Activated CD8-positive, alpha-beta memory T cell treated with anti-CD3 and anti-CD28 coated beads, Interleukin-2, amount 50 U/mL, for 24 hours (primary cell): ENCODE results near the gene SLC39A11.
"Not testable (repeated sequence)": the region's sequence is repeated elsewhere in the genome, so short reads cannot be mapped to it uniquely, and the experiment has no call there.

ENCODE experiments used
- DNase-seq: peaks from one replicate; pipeline ENCODE4 v3.0.0-alpha.2; 2020; ENCODE audit errors: extremely low read depth

SLC39A11 gene

DNA sequence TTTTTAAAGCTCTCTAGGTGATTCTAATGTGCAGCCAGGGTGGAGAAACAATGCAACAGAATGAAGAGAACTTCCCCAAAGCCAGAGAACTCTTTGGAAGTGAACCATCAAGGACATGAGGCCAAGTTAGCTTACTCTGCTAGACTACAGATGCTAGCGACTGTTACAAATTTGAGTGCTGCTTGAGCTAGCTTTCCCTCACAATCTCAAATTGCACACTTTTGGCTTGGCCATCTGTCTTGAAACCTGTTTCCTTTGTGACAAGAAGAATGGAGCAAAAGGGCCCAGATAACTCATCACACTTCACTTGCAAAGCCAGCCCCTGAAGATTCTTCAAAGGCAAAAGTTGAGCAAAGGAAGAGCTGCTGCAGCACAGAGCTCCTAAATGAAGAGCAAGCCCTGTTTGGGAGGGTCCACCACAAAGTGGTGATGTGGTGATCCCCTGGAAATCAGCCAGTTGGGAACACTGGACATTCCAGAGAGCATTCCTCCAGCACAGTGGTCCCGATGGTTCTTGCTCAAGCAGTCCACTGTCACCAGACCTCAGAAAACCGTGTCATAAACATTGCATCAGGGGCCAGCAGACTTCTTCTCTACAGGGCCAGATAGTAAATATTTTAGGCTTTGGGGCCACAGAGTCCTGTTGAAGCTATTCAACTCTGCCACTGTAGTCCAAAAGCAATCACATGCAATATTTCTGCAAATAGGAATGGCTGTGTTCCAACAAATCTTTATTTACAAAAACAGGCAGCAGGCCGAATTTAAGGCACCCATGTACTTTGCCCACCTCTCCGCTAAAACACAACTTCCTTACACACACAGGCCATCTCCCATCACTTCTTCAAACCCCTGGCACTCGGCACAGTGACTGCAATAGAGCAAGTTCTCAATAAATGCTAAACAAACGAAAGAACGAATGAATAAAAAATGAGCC lies 21.2 kb downstream of the SLC39A11 start:
- no peak for DNase-seq

DNA sequence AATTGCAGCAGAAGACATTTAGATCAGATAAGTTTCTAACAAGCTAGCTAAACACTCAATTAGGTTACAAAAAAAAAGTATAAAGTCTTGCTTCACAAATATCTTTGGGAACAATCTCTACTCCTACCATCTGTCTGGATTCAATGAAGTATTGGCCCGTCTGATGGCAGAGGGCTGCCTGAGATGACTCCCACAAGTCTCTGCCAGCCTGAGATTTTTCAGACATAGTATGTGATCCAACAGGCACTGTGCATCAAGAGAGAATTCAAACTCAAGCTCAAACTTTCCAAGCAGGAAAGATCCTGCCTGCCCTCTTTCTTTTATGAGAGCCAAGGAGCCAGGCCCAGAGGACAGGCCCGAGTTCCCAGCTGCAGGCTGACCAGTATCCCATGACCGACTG lies 22.6 kb downstream of the SLC39A11 start:
- DNase-seq = no peak

DNA sequence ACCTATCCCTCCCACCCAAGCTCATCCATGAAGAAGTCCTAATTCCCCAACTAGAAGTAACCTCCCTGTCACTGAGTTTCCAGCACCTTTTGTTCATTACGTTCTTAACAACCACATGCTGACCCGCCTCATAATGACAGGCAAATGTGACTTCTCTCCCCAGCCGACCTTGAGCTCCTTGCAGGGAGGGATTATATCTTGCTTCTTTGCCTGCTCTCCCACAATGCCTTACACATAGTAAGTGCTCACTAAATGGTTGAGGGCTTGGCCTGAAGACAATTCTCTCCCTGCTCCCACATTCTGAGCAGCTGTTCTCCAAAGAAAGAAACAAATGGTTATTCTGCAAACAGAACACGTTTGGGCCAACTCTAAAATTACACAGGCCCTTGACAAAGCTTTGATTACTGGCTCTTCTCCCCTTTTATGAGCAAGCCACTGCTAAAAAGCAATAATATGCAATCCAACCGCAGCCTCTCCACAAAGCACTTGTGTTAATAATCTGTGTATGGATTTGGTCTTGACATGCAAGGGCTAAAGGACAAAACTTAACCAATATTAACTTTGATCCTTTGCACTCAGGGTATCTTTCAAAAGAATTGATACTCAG lies 23.2 kb downstream of the SLC39A11 start:
- DNase-seq = no peak

DNA sequence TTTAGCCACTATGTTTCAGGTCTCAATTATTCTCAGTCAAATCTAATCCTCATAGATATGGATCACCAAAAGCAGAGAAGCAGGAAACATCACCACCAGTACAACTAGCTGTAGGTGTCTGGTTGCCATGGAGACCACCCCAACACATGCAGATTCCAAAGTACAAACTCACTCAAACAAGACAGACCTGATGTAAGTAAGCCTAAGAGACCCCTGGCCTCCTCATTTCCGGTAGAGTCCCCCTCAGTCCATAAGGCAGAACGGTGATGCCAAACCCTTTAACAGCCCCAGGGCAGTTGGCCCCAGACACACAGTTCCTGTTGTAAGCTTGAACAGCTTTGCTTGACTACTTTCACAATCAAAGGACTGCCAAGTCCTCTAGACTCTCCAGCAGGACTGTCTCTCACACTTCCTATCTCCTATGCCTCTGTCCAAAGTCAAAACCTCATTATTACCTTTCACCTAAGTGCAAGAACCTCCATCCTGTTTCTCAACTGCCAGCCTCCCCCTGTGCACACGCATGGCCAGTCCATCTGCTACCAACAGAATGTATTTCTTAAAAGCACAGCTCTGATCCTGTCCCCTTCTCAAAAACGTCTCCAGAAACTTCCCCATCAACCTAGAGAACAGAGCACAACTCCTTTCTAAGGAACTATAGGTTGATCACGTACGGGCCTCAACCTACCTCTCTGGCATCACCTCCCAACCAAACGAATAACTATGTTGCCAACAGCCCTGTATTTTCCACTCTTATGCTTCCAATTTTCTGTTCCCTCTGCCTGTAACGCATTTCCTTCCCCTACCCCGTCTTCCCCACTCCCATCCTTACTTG lies 23.9 kb downstream of the SLC39A11 start:
- DNase-seq = no peak

DNA sequence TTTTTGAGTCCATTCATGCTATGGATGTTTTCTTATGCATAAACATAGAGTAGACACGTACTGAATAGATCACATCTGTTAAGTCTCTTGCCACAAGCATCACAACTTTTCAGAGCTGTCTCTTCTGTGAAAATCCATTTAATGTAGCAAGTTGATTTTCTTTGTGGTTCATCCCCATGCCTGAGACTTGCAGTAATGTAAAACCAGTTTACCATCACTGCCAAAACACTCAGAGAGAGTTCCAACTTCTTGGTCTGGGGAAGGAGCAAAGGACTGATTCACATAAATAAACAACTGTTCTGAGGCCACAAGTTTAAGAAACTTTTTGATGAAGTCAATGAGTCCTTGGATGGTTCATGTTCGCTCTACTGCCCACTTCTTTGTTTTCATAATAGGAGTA lies 24.8 kb downstream of the SLC39A11 start:
- not testable (repeated sequence) for DNase-seq

DNA sequence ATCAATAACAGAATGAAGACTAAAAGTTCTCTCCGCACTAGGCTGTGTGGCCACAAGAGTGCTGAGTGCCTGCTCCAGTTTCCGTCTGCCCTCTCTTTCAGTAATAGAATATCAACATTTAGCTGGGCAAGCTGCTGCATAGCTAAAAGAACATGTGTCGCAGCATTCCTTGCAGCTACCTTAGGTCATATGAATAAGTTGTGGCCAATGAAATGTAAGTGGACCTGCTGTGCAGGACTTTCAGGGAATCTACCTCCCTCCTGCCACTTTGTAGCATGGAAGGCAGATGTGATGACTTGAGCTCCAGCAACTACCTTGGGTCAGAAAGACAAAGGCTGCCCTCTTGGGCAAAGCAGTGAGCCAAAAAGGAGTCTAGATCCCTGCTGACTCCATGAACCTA lies 25.4 kb downstream of the SLC39A11 start:
- DNase-seq = no peak

DNA sequence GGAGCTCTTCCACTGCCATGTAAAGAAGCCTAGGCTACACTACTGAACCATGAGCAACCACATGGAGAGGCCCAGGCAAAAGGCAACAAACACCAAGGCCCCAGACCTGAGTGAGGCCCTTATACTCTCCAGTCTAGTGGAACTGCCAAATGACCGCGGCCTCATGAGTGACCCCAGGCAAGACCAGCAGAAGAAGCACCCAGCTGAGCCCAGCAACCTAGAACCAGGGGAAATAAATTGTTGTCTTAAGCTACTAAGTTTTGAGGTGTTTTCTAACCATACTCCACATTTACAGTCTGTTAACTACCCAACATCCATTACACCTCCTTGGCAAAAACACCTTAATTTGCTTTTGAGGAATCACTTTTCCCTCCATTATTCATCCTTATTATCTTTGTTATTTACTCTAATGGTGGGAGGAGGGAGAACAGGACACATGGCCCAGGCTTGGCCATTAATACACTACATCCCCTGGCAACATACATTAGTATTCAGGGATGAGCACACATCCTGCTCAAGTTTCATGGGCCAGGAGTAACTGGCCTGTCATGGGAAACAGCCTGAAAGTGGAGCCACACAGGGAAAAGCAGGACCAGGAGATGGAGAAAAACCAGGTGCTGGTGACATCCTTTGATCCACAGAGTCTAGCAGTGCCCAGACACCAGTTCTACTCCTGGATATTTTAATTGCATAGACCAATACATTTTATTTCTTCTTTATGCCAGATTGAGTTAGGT lies 26.2 kb downstream of the SLC39A11 start:
- no peak for DNase-seq

DNA sequence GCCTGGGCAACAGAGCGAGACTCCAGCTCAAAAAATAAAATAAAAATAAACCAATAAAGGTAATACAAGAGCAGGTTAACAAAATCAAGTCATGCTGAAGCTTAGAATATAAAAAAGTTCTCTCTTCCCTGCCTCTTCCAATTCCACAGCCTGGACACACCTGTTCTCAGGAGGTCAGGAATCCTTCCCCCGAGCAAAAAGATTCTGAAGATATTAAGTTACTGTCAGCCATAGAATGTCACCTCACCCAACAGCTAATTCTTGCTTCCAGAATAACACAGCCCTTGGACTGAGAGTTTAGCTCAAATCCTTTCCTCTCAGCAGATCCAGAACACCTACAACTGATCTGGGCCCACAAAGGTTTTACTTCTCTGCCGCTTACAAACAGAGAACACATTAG lies 27.1 kb downstream of the SLC39A11 start:
- DNase-seq = no peak

DNA sequence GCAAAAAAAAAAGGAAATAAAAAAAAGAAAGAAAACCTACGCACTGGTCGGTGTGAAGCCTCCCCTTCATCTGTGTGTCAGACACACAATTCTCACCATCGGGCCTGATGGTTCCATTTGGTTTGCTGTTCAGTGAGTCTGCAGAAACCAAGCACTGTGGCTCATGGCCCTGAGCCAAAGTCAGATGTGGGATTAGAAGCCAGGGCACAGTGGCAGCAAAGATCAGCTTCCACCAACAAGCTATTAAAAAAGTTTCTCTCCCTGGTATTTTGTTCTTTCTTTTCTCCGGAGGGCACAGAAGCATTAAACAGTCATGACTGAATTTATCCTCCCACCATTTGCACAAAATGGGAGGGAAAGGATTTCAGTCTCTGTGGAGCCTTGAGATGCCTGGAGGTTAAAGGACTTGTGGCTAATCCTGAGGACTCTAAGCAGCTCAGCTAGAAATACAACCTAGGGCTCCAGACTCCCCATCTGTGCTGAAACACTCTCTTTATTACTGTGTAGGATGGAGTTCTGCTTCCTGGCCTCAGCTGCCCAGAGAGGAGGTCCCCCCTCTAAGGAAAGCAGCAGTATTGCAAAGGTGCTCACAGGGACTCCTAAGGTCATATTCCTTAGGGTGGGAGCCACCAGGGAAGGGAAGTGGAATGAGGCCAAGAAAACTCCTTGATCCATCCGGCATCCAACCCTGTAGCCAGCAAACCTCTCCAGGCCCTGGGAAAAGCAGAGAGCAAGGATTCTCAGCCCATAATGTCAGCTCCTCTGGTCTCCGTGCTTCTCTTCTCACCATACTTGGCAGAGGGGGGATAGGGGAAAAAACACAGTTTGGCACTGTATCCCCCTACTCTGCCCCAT lies 28.2 kb downstream of the SLC39A11 start:
- DNase-seq = no peak

DNA sequence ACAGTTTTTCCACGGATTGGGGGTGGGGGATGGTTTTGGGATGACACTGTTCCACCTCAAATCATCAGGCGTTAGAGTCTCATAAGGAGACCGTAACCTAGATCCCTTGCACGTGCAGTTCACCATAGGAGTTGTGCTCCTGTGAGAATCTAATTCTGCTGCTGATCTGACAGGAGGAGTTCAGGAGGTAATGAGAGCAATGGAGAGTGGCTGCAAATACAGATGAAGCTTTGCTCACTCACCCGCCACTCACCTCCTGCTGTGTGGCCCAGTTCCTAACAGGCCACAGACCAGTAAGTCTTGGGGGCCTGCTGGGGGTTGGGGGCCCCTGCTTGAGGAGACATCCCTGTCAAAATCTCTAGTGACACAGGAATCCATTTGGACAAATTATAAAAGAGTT lies 29.8 kb downstream of the SLC39A11 start:
- no peak for DNase-seq

DNA sequence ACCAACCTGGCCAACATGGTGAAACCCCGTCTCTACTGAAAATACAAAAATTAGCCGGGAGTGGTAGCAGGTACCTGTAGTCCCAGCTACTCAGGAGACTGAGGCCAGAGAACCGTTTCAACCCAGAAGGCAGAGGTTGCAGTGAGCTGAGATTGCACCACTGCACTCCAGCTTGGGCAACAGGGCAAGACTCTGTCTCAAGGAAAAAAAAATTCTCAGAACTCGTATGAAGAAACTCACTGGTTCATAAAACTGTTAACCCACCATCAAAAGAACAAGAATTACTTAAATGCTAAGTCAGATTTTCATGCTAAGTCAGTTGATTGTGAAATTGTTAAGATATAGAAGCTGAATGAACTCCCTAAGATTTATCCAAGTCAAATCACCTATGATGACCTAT lies 31.3 kb downstream of the SLC39A11 start:
- DNase-seq = no peak

DNA sequence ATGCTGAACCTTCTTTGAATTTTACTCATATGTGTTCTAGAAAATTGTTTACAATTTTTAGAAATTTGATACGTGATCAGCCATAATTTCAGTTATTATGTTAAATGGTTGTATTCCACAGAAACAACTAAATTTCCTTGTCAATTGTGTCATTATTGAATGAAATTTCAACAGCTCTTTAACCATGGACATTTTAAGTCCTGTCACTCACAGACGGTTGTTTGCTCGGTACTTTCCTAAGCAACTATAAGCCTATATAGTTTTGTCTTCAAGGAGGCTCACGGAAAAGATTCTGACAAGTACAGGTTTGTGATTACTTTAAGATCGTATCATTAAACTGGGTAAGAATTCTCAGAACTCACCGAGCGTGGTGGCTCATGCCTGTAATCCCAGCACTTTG lies 31.8 kb downstream of the SLC39A11 start:
- no peak for DNase-seq

DNA sequence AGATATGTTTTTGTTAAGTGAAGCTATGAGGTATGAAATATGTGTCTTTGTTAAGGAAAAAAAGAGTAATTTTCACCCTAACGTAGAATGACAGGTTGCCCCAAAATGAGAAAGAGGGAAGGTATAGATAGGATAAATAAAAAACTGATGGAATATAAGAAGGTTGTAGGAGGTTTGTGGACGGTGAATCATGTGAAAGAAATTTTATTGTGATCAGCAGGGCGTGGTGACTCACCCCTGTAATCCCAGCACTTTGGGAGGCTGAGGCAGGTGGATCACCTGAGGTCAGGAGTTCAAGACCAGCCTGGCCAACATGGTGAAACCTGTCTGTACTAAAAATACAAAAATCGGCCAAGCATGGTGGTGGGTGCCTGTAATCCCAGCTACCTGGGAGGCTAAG lies 32.8 kb downstream of the SLC39A11 start:
- DNase-seq = not testable (repeated sequence)

DNA sequence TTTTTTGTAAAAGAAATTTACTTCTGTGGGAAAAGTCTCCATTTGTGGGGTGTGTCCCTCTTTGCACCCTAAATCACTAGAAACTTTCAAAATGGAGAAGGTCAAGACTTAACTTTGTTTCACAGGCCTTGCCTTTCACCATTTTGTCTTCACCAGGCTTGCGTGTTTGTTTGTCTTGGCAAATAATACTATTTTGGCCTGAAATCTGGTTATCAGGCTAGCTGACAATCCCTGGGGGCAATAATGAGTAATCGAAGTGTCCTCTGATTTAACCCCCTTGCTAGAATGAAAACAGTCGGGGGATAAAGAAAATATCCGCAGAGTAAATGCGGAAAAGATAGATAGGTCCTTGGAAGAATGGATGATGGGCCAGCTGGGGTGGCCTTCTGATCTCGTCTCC lies 34.5 kb downstream of the SLC39A11 start:
- DNase-seq = no peak

DNA sequence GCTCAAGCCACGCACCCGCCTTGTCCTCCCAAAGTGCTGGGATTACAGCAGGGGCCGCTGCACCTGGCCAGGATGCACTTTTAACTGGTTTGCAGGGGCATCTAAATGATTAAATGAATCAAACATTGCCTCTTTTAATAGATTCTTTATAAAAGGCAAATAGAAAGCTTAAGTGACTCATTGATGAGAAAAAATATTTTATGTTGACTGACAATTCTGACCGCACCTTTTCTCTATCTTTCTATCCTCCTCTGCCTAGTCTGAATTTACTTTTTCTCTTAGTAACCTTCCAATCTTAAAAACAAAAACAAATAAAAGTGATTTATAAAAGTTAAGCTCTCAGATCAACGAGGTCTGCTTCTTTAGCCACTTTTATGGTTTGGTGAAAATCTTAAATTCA lies 35.3 kb downstream of the SLC39A11 start:
- DNase-seq = no peak

DNA sequence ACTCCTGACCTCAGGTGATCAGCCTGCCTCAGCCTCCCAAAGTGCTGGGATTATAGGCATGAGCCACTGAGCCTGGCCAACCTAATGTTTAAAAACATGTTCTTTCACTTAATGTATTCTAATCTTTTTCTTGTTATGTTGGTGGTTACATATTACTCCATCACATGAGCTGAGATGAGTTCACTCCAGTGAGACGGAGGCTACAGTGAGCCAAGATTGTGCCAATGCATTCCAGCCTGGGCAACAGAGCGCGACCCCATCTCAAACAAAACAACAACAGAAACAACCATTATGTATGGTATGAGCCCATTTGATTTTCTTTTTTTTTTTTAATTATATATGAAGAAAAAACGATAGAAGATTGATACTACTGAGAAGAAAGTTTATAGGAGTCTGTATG lies 39.6 kb downstream of the SLC39A11 start:
- no peak for DNase-seq

DNA sequence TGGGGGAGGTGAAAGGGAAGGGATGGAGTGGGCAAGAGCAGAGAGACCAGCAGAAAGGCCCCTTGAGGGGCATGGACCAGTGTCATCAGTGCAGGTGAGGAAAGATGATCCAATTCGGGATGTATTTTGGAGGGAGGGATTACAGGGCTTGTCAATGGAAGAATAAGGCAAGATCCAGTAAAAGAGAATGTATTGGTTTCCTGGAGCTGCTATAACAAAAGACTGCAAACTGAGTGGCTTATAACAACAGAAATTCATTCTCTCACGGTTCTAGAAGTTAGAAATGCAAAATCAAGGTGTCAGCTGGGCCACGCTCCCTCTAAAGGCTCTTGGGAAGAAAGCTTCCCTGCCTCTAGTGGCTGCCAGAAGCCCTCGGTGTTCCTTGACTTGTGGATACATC lies 41.7 kb downstream of the SLC39A11 start:
- no peak for DNase-seq

DNA sequence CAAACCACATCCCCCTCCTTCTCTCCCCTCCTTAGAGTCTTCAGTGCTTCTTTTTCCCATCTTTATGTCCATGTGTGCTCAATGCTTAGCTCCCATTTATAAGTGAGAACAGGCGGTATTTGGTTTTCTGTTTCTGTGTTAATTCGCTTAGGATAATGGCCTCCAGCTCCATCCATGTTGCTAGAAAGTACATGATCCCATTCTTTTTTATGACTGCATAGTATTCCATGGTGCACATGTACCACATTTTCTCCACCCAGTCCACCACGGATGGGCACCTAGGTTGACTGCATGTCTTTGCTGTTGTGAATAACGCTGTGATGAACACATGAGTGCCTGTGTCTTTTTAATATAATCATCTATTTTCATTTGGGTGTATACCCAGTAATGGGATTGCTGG lies 44.3 kb downstream of the SLC39A11 start:
- DNase-seq = no peak

DNA sequence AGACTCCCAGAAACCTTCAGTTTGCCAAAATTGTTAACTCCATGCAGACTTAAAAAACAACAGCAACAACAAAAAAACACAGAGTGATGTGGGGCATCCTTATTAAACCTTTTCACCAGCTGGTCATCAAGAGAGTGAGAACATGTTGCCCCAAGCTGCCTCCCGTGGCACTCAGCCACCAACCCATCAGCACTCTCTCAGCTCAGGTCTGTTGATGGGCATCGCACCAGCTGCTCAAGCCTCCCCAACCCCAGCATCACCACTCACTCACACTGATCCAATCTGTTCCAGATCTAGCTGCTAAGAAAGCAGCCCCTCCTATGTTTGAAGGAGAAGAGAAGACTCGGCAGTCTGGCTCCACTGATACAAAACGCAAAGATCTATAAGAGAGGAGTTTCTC lies 46.8 kb downstream of the SLC39A11 start:
- DNase-seq = no peak

DNA sequence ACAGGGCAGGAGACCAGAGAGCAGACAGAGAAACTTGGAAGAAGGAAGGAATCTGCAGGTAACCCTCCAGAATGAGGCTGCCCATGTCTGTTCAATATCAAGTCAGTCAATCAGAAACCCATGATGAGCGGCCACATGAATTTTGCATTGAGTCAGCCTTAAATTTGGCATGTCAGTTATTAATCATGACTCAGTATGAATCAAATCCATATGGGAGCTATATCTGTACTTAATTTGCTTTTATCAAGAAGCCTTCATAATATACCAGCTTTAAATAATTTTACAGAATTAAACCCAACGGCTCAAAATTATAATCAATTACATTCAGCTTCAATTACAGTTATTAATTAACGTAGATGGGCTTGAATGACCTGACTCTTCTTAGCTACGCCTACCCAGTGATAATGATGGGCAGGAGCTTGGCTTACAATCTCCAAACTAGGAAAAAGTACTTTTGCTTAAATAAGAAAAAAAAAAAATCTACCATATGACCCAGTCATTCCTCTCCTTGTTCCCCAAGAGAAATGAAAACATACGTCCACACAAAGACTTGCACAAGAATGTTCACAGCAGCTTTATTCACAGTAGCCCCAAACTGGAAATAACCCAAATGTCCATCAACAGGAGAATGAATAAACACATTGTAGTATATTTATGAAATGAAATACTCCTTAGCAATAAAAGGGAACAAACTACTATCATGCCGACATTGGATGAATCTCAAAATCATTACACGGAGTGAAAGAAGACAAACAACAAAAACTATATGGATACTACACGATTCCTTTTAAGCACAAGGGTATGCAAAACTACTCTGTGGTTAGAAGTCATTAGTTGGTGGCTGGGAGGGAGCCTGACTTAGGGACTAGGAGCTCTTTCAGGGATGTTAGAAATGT lies 48.6 kb downstream of the SLC39A11 start:
- no peak for DNase-seq
